Spleen (tissue), 11 donors: Measurements from ENCODE around the gene SP8. TPM values are rescaled to one million over a fixed set of nuclear protein-coding genes. Genes with fewer than 3 reads are reported as not detected.

Source experiments
- DNase-seq: peaks from one replicate; pipeline ENCODE4 v3.0.0-alpha.2; 2020
- H3K27ac ChIP-seq, 8 donors: fragments of 200-600 bp; sonication (generic) in 7 of 8; 1 replicate in 4 of 8; 2 replicates in 4 of 8; pipeline versions ENCODE4 v1.5.0 to v1.8.0; 2016 to 2021; ENCODE audit warnings: inconsistent platforms in 4 of 8, mild to moderate bottlenecking in 4 of 8, moderate library complexity in 1 of 8
- H3K27me3 ChIP-seq, 7 donors: fragments of 200-600 bp; sonication (generic) in 6 of 7; replicated peaks in 1 of 7; 1 replicate in 4 of 7; 2 replicates in 3 of 7; pipeline versions ENCODE4 v1.5.0 to v1.8.0; 2016 to 2021; ENCODE audit warnings: inconsistent platforms in 3 of 7, mild to moderate bottlenecking in 1 of 7
- H3K36me3 ChIP-seq, 6 donors: fragments of 200-600 bp; sonication (generic) in 5 of 6; 1 replicate in 4 of 6; 2 replicates in 2 of 6; pipeline versions ENCODE4 v1.5.0 to v1.8.0; 2016 to 2021; ENCODE audit warnings: inconsistent platforms in 2 of 6
- H3K4me1 ChIP-seq, 6 donors: fragments of 200-600 bp; sonication (generic) in 5 of 6; 1 replicate in 3 of 6; 2 replicates in 3 of 6; pipeline versions ENCODE4 v1.5.0 to v1.8.0; 2016 to 2021; ENCODE audit warnings: inconsistent platforms in 3 of 6
- H3K4me3 ChIP-seq, 8 donors: fragments of 200-600 bp; sonication (generic) in 7 of 8; 1 replicate in 4 of 8; 2 replicates in 4 of 8; pipeline versions ENCODE4 v1.5.0 to v1.8.0; 2016 to 2021; ENCODE audit warnings: inconsistent platforms in 4 of 8, mild to moderate bottlenecking in 4 of 8, moderate library complexity in 2 of 8
- H3K9me3 ChIP-seq, 8 donors: fragments of 200-600 bp; sonication (generic) in 7 of 8; 1 replicate in 4 of 8; 2 replicates in 4 of 8; pipeline versions ENCODE4 v1.5.0 to v1.8.0; 2016 to 2021; ENCODE audit warnings: inconsistent platforms in 4 of 8
- CTCF ChIP-seq, 11 experiments: fragments of 200-600 bp in 7 of 11; fragments of 450-650 bp in 4 of 11; sonication (generic) in 4 of 11; IDR thresholded peaks in 8 of 11; conservative IDR thresholded peaks in 3 of 11; 1 replicate in 7 of 11; 2 replicates in 4 of 11; pipeline versions ENCODE4 v1.4.0 to v1.8.0; 2016 to 2021; ENCODE audit warnings: antibody characterized with exemption in 11 of 11, inconsistent platforms in 4 of 11, mild to moderate bottlenecking in 1 of 11
- POLR2A ChIP-seq, 3 donors: fragments of 450-650 bp; IDR thresholded peaks; one replicate each; pipeline ENCODE4 v1.5.1; 2017; ENCODE audit warnings: antibody characterized with exemption in 3 of 3, mild to moderate bottlenecking in 1 of 3
- POLR2AphosphoS5 ChIP-seq, 3 donors: sonication (generic); formaldehyde crosslinking; IDR thresholded peaks; one replicate each; pipeline ENCODE4 v1.5.1; 2017; ENCODE audit warnings: antibody characterized with exemption in 3 of 3
- WGBS, 5 donors: extraction: QIAGEN DNeasy Blood & Tissue Kit in 3 of 5; methylation state at CpG; one replicate each; pipeline versions ENCODE4 v1.1.5 to v1.1.7; 2013 to 2018; 5-methylcytosine and 5-hydroxymethylcytosine counted together
- intact Hi-C: fragments of 100-400 bp; cut with DNase I; formaldehyde crosslinking; loops from one replicate; pipeline ENCODE4 v1.15.0; 2023; ENCODE audit warnings: low total_unique reads
- polyA plus RNA-seq, 3 donors: library from polyadenylated mRNA; stranded (reverse); fragments of 200-250 nt; gene quantifications; one replicate each; pipeline ENCODE4 v1.2.1, GENCODE V29; 2013
- total RNA-seq, 7 donors: library from RNA; depleted of rRNA in 3 of 7; stranded (reverse); fragments of >200 nt in 3 of 7; fragmentation: NEBNext Ultra II Directional in 4 of 7; extraction: Animal tissue kit (Norgen Biotek cat#: 25700) in 4 of 7; gene quantifications; one replicate each; pipeline versions ENCODE4 v1.1.0 to v1.2.1, GENCODE V29; 2016 to 2021
- donor health status: healthy with polysubstance abuse.
- donor health status: DM: no; HTN: no; CAD: no; lungs with moderate emphysema.
- donor health status: DM: no; HTN: no; CAD: no.
- donor health status: Bipolar disorder and iron deficiency.
- donor health status: healthy.
- donor health status: DM: no; HTN: no; CAD: no.
- donor health status: DM: yes; HTN: yes; CAD: no.

Gene SP8
- total and polyA plus RNA-seq, 10 donors, result not detected

- H3K27me3 ChIP-seq, result peaks cover 0 to 11% (median 0%) of the 10 kb centered on the region in 7 donors
- H3K4me3 ChIP-seq, result no peak overlapping the region
- peaks cover 0 to 4% (median 0%) of the 10 kb centered on the region in 8 donors for H3K9me3 ChIP-seq
- intact Hi-C loops, result no loop called here
- H3K36me3 ChIP-seq, result no peaks in the 10 kb centered on the region
- no peak for DNase-seq
- no peak for TF ChIP-seq POLR2AphosphoS5 (IDR thresholded peaks at IDR 0.05)
- TF ChIP-seq CTCF (IDR thresholded peaks at IDR 0.05 in 8 of 11, conservative IDR thresholded peaks at IDR 0.05 in 3 of 11), result no peak
- TF ChIP-seq POLR2A (IDR thresholded peaks at IDR 0.05), result no peak
- H3K4me1 ChIP-seq, result no peaks in the 10 kb centered on the region
- no peak overlapping the region for H3K27ac ChIP-seq
Observed at GRCh38 chr7:20831956-20832355, 45.3 kb upstream of the SP8 start.

- no peak overlapping the region for H3K27ac ChIP-seq
- TF ChIP-seq CTCF (IDR thresholded peaks at IDR 0.05 in 8 of 11, conservative IDR thresholded peaks at IDR 0.05 in 3 of 11) (no peak), POLR2A (IDR thresholded peaks at IDR 0.05) (no peak), POLR2AphosphoS5 (IDR thresholded peaks at IDR 0.05) (no peak)
- H3K4me1 ChIP-seq, result no peaks in the 10 kb centered on the region
- no peak overlapping the region for H3K4me3 ChIP-seq
- H3K27me3 ChIP-seq, result peaks cover 0 to 11% (median 0%) of the 10 kb centered on the region in 7 donors
- intact Hi-C loops, result no loop called here
- H3K9me3 ChIP-seq, result peaks cover 0 to 4% (median 0%) of the 10 kb centered on the region in 8 donors
- H3K36me3 ChIP-seq, result no peaks in the 10 kb centered on the region
- no peak for DNase-seq
Observed at GRCh38 chr7:20831451-20831850, 44.8 kb upstream of the SP8 start.

GRCh38 chr7:20828947-20829346, 42.3 kb upstream of the SP8 start:
- Histone ChIP-seq H3K27me3 (peaks cover 0 to 11% (median 0%) of the 10 kb centered on the region in 7 donors), H3K27ac (no peak overlapping the region), H3K9me3 (no peaks in the 10 kb centered on the region), H3K36me3 (no peaks in the 10 kb centered on the region), H3K4me1 (no peaks in the 10 kb centered on the region), H3K4me3 (no peak overlapping the region)
- no peak for TF ChIP-seq POLR2A (IDR thresholded peaks at IDR 0.05)
- TF ChIP-seq POLR2AphosphoS5 (IDR thresholded peaks at IDR 0.05), result no peak
- no peak for TF ChIP-seq CTCF (IDR thresholded peaks at IDR 0.05 in 8 of 11, conservative IDR thresholded peaks at IDR 0.05 in 3 of 11)
- DNase-seq, result no peak
- intact Hi-C loops, result no loop called here
- WGBS, 5 donors, result 77 to 91% (median 86%) methylated on average over 3 of the region's 3 CpGs

- no peaks in the 10 kb centered on the region for H3K4me1 ChIP-seq
- H3K27me3 ChIP-seq, result peaks cover 0 to 11% (median 0%) of the 10 kb centered on the region in 7 donors
- no peak overlapping the region for H3K27ac ChIP-seq
- TF ChIP-seq POLR2A (IDR thresholded peaks at IDR 0.05), result no peak
- no peak for TF ChIP-seq CTCF (IDR thresholded peaks at IDR 0.05 in 8 of 11, conservative IDR thresholded peaks at IDR 0.05 in 3 of 11)
- TF ChIP-seq POLR2AphosphoS5 (IDR thresholded peaks at IDR 0.05), result no peak
- WGBS, 5 donors, result 77 to 89% (median 81%) methylated on average over 9 of the region's 9 CpGs
- H3K36me3 ChIP-seq, result no peaks in the 10 kb centered on the region
- no peak for DNase-seq
- intact Hi-C loops, result no loop called here
- H3K9me3 ChIP-seq, result no peaks in the 10 kb centered on the region
- no peak overlapping the region for H3K4me3 ChIP-seq
Observed at GRCh38 chr7:20827172-20827571, 40.5 kb upstream of the SP8 start.
